Caki2 (cell line): ENCODE measurements around the gene DYNLRB2. TPM values are rescaled to one million over a fixed set of nuclear protein-coding genes. Genes with fewer than 3 reads are reported as not detected.

ENCODE experiments used
- DNase-seq: peaks from one replicate; pipeline ENCODE4 v3.0.0-alpha.2; 2015; ENCODE audit warnings: low read depth
- in situ Hi-C: cut with HindIII; loops from 2 replicates; pipeline ENCODE4 v1.10.0; 2016; ENCODE audit warnings: low sequenced_read_pairs, low pct_unique_long_range_greater_than_20kb, mixed read lengths
- total RNA-seq: library from RNA; depleted of rRNA; stranded (reverse); fragments of >200 nt; shearing (Covaris generic); gene quantifications from 2 replicates; pipeline ENCODE4 v1.2.3, GENCODE V29; 2014; ENCODE audit warnings: low replicate concordance

The DYNLRB2 gene
- total RNA-seq, 1 experiment from 2014 or later = not detected

DNA sequence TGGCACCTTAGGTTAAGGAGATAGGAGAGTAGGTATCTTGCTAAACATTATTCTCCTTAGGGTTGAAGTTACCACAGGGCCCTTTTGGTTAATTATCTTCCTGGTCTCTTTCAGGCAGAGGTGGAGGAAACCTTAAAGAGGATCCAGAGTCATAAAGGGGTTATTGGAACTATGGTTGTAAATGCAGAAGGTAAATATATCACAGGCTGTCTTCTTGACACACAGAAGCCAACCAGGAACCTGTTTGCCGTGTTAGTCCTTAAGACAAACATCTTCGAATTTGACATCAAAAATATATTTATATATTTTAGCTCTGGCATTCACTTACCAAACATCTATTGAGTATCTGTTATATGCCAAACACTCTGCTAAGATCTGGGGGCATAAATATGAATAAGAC, 2.4 kb downstream of the DYNLRB2 start:
- no peak for DNase-seq
- in situ Hi-C loops = no loop called here

DNA sequence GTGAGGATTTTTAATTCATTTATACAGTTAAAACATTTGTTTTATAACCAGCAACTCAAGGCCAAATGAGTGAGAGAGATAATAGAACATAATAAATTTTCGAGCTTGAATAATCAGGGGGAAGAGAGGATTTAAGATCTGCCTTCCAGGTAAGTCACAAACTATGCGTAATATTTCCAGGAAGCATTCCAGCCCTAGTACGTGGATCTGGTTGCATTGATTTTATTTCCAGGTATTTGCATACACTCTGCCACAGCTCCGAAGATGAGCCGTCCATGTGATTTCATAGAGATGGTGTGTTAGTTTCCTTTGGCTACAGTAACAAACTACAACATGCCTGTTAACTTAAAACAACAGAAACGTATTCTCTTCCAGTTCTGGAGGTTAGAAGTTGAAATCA, 3.5 kb downstream of the DYNLRB2 start:
- in situ Hi-C loops = no loop called here

DNA sequence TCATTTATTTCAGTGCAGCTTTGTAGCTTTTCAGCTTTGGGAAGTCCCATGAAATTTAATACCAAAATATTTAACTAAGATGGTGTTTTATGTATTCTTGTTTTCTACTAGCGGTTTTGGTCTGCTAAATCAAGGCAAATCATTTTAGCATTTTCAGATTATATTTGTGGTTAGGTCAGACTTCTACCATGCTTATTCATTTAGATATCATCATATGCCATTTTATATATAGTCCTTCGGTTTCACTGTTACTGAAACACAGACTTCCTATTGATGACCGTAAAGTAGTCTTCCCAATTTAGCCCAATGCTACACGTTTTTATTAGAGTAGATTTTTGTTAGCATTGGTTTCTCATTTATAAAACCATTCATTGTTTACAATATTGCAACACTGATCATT, 5.5 kb downstream of the DYNLRB2 start:
- in situ Hi-C loops = no loop called here
- no peak for DNase-seq

More for the DNA sequence above, 3.5 kb downstream of the DYNLRB2 start:
- no peak for DNase-seq

DNA sequence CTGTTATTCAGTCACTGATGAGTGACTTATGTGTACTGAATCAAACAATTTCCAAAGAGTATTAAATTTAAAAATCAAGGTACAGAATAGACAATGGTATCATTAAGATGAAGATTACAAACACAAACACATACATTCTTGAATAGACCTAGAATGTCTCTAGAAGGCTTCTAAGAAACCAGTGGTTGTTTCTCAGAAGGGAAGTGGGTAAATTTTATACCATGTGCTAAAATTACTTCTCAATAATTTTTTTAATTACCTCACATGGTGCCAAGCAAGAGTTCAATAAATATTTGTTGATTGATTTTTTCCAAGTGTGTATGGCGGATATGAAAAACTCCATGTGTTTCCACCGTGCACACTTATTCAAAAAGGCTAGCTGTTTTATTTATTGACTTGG, 6.4 kb downstream of the DYNLRB2 start:
- in situ Hi-C loops = no loop called here
- DNase-seq = no peak

DNA sequence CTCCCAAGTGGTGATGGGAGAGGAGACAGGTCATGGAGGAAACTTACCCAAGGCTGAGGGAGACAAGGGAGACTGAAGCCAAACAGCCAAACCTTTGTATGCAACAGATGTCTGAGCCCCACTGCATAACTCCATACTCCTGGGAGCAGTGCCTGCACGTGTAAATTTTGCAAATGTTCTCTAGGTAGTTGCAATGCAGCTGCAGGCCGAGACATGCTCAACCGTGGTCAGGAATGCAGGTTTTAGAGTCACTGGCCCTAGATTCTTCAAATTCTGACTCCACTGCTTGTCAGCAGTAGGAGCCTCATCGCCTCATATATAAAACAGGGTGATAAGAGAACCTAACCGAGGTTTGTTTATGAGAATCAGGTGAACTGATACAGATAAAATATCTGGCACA, 11.5 kb downstream of the DYNLRB2 start:
- in situ Hi-C loops = no loop called here
- no peak for DNase-seq

DNA sequence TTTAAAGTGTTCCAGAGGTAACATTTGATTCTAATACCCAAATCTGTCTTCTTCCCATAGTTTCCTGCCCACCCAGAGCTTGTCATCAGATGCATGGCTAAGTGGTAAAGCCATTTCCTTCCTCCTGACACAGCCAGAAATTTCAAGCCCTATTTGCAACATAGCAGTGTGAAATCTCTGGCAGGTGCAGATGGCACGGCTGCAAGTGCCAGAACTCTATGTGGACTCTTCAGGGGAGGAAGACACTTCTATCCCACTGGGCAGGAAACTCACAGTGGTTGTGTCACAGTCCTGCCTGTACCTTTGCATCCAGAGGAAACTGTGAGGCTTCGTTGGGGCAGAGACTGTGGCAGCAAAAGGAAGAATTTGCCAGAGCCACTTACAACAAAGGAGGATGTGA, 13.2 kb downstream of the DYNLRB2 start:
- DNase-seq = no peak
- in situ Hi-C loops = no loop called here

DNA sequence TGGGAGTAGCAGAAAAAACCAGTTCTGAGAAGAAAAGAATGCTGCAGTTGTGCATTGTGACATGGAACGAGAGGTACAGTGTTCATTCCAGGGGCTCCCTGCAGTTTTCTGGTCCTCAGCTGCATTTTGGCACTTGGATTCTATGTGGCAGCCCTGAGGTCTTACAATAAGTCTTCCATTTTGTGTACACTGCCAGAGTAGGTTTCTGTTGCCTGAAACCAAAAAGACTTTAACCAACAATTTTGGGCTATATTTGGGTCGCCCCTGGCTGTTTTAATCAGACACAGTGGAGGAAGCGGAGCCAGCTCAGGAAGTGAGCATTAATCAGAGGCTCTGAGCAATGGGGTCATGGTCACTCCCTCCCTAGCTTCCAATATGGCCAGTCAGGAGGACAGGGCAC, 15.7 kb downstream of the DYNLRB2 start:
- no peak for DNase-seq
- in situ Hi-C loops = no loop called here

DNA sequence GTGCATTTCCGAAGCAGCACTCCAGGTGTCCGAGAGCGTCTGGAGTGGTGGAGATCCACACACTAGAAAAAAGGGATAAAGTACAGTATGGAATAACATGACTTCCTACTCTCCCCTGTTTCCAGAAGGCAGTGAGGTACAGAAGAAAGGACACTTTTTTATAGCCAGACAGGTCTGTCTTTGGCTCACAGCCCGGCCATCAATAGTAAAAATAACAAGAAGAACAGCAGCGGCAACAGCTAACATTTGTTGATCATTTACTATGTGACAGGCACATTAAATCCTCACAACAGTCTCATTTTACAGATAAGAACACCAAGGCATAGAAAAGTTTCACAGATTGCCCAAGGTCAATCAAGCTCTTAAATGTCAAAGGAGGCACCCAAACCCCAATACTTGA, 16.2 kb downstream of the DYNLRB2 start:
- in situ Hi-C loops = no loop called here
- no peak for DNase-seq

DNA sequence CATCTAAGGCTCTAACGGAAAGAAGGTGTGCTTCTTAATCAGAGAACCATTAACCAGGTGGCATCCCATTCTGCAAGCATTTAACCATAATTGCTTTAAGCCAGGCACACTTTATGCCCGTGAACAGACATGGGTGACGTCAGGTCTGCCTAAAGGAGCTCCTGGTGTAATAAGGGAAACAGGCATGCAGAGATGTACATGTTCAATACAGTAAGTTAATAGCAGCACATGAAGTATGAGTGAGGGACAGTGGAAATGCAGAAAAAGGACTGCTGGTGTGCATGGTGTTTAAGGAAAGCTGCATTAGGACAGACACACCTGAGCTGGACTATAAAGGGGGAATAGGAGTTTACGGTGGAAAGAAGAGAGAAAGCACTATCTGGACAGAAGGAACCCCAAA, 18.6 kb downstream of the DYNLRB2 start:
- no peak for DNase-seq
- in situ Hi-C loops = no loop called here

DNA sequence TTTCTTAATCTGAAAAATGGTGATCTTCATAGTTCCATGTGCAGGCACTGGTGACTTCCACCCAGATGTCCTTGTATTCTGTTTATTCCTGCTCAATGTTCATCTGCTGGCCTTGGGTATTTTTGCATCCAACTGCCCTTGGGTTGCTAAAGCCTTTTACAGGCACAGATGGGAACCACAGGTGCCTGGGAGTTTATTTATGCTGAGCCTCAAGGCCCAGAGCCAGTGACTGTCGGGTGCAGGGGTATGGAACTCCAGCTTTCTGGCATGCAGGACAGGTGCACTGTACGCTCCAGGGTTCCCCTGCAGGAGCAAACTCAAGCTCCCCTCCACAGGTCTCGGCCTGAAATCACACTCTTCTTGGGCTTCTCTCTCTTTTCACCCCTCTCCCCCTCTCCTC, 22.3 kb downstream of the DYNLRB2 start:
- DNase-seq = no peak
- in situ Hi-C loops = no loop called here

DNA sequence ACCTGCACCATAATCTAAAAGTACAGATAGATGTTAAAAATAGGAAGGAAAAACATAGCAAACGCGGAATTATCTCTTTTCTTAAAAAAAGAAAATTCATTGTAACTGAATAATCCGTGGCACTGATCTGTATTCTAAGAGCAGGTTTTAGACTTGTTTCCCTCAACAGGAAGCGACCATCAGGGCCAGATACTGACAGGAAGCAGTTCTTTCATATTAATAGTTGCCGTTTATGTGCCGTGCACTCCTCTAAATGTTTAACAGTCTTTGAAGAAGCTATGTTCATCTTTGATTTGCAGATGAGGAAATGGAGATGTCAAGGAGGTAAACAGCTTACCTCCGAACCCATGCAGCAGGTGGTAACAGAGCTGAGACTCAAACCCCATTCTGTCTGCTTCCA, 23.6 kb downstream of the DYNLRB2 start:
- in situ Hi-C loops = no loop called here
- DNase-seq = no peak

DNA sequence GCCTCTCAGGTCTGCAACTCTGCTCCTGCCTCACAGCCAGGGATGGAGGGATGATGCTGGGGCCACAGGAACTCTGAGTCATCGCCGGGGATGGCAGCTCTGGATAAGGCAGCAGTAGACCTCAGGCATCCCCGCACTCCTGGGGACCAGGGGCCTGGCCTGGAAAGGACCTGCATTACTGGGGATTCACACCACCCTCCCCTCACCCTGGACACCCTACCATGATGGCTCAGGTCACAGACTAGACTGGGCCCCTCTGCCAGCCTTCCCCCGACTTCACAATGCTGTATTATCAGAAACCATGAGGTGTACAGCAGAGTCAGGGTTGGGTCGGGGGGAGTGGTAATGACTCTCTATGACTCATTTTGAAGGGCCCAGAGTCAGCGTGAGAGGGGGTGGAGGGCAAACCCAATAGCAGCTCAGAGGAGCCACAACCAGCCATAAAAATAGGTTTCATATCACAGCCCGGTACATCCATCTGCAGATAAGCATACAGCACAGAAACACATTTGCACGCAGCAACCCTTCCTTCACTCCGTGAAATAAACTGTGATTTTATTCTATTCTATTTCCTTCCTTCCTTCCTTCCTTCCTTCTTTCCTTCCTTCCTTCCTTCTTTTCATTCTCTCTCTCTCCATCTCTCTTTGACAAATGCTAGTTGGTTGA, 28.8 kb downstream of the DYNLRB2 start:
- DNase-seq = peak; percentile 6
- in situ Hi-C loops = no loop called here

DNA sequence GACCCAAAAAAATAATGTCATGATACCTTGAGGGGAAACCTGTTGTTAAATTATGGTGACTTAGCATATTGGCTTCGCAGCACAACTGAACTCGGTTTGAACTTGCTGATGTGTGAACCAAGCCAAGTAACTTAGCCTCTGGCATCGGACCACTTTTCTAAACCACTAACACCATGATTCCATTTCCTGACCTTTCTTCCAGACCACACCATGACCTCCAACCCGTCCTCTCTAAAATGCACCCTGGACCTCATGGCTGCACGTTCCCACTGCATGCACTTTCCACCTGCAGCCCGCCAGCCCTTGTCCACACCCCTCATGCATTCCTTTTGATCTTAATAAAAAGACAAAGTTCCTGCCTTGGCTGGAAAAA, 29.3 kb downstream of the DYNLRB2 start:
- in situ Hi-C loops = no loop called here
- DNase-seq = no peak

DNA sequence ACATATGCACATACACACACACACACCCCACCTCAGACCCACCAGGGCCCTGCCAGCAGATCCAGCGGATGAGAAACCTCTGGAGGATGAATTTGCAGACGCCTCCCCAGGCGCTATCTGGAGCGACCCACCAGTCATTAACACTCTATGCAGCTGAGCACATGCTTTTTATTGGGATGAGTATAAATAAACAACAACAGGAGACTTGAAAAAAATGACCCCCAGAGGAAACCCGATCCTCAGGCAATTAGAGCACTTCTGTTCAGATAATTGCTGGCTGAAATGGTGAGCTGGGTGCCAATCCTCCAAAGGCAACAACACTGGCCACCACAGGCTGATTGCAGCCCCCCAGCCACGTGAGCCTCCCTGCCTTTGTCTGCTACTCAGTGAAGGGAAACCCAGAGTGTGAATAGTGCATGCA, 32.9 kb downstream of the DYNLRB2 start:
- in situ Hi-C loops = no loop called here
- no peak for DNase-seq

DNA sequence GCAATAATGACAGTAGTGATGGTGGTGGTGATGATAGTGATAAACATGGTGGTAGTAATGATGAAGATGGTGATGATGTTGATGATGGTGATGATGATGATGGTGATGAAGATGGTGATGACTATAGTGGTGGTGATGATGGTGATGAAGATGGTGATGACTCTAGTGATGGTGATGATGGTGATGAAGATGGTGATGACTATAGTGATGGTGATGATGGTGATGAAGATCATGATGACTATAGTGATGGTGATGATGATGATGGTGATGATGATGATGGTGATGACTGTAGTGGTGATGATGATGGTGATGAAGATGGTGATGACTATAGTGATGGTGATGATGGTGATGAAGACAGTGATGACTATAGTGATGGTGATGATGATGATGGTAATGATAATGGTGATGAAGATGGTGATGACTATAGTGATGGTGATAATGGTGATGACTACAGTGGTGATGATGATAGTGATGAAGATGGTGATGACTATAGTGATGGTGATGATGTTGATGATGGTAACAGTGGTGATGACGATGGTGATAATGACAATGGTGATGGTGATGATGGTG, 35.6 kb downstream of the DYNLRB2 start:
- DNase-seq = no peak
- in situ Hi-C loops = no loop called here

DNA sequence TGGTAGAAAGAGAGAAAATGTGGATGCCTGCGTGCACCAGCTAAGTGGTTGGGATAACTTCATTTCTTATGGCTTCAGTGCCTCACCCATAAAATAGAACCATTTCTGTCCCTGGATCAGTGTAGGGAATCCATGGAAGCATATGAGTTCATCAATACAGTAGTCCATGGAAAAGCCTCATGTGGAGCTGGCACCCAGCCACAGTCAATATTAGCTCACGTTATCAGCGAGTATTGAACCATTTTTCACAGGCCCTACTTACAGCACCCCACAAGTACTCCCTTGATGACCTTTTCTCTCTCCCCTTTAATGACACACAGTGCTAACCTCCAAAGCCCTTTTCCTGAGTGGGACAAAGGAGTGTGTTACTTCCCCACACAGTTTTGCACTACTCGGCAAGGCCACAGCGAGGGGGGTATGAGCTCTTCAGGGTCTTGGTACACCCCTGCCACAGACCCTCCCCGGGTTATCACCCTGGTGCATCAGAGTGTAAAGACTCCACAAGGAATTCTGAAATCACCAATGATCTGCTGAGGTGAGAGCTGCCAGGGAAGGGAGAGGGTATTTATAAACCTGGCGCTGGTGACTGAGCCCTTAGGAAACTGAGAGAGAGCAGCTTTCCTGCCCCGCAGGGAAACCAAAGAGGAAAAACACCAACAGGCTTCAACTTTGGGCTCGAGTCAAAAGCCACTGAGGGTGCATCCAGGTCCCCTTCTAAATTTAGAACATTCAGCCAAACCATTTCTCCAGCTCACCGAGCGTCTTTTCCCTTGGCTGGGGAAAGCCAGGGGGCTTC, 36.9 kb downstream of the DYNLRB2 start:
- in situ Hi-C loops = no loop called here
- no peak for DNase-seq

DNA sequence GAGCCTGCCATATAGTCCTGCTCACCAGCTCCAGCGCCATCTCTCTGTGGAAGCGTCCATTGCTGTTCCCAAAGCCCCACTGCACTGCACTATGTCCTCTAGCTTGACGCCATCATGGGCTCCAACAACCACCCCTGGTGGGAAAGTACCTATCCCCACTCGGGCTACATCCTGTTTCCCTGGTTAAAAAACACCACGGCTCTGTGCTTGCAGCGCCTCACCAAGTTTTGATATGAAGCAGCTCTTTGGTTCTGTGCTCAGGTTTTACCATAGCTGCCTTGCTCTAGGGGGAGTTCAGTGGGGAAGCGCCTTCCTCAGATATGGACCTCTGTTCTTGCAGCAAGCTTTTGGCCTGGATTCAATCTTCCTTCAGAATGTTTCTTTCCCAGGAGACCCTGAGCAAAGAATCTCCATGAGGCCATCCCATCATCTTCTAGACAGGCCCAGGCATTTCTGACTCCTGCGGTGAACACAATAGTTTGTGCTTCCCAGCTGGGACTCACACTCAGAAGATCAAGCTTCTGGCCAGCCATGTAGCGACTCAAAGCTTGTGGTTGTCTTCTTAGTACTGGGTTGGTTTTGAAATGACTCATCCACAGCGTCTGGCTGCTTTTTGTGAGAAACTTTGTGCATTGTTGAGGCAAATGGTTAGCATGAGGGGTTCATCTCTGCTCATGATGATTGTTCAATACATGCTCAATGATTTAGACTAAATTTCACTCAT, 39.5 kb downstream of the DYNLRB2 start:
- no peak for DNase-seq
- in situ Hi-C loops = no loop called here

DNA sequence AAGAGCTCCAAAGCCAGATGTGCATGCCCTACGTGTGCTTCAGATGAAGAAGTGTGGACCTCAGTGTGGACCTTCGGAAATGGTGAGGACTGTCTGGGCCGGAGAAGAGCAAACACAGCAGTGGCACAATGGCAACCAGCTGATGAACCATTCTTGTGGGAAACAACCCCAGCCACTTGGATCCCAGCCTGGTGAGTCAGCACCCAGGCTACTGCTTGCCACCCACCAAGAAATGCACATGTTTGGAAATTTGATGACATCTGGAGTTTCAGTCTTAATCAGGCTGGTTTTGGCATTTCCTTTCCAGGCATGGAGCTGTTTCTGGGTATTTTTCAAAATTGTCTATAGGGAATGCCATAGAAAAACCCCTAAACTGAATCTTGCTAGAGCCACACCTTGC, 42.7 kb downstream of the DYNLRB2 start:
- no peak for DNase-seq
- in situ Hi-C loops = no loop called here

DNA sequence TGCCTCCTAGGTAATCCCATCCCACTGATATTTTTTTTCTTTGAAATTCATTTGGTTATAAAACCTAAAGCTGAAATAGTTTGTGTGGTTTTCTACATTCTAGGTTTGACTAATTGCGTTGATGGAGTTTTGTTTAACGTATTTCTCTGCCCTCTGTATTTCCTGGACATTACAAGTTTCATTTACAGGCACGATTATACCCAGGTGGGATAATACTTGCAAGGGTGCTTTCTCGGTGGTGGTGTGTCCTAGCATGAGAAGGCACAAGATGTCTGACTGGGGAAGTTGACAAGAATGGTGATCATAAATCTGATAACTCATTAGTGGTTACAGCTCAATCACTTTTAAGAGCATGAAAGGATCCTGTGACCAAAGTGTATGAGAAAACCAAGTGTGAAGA, 45.0 kb downstream of the DYNLRB2 start:
- in situ Hi-C loops = no loop called here
- DNase-seq = no peak
